NCI-H1417 treated with DMSO at 0.1 percent for 48 hours (cell line): ENCODE results near the gene NCOA1.
"Not testable (repeated sequence)": the region's sequence is repeated elsewhere in the genome, so short reads cannot be mapped to it uniquely, and the experiment has no call there.

ENCODE experiments used
- DNase-seq: peaks from one replicate; lab custom pipeline; 2025; lab: John Stamatoyannopoulos, UW

Gene NCOA1

DNA sequence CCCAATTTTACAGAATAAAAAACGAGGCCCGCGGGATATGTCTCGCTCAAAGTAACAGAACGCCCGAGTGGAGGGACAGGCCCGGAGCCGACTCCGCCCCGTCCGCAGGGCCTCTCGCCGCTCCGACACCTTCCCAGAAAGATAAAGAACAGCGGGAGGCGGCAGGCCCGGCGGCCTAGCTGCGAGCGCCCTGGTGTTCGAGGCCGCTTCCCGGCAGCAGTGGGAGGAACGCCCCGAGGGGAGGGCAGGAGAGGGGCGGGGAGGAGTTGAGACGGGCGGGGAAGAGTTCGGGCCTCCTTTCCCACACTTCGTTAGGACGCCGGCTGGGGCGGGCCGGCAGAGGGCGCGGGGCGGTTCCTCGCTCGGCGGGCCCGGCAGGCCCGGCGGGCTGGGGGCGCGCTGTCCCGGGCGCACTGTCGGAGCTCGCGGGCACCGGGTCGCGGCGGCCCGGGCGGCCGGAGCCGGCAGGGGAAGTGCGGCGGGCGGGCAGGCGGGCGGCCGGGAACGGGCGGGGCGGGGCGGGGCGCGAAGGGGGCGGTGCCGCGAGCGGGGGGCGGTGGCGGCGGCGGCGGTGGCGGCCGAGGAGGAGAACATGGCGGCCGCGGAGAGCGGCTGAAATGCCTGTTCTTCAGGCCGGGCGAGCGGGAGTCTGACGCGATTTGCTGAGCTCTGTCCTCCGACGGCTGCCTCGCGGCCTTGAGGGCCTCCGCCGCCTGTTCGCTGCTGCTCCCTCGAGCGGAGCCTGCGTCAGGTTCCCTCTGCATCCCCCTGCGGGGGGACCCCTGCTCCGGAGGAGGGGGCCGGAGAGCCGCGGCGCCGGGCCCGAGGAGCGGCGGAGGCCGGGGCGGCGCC, at the start of gene NCOA1:
Gene NCOA1, plus strand, starts transcription at position 565 of the 852 bp plus-strand sequence. CDS start 167,424 bp downstream, outside the sequence.
- DNase-seq = peak; percentile 37

DNA sequence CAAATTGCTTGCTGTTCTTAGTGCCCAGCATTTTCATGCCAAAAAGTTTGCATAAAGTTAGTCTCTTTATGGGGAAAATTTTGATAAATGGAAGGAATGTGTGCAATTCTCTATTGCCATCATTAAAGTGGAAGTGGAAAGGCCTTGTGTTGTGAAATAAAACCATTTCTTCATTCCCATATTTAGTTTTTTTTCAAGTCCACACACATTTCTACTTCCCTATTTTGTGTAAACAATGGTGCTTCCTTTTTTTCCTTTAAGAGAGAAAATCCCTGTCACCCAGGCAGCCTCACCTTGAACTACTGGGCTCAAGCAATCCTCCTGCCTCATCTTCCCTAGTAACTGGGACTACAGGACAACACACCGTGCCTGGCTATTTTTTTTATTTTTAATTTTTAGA, 42.3 kb upstream of the NCOA1 start:
- DNase-seq = no peak

DNA sequence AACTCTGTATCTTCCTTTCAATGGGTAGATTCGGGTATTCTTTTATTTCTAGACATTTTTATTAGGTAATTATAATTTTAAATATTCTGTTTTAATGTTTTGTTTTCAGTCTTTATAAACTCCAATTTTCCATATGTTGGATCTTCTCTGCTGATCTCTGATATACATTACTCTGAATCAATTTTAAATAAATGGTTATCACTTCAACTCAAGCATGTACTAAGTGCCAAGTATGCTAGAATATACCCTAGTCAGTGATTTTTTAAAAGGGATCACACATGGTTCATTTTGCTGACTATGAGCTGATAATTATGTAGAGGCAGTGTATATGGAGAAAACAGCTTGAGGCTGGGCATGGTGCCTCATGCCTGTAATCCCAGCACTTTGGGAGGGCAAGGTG, 41.7 kb upstream of the NCOA1 start:
- DNase-seq = no peak

DNA sequence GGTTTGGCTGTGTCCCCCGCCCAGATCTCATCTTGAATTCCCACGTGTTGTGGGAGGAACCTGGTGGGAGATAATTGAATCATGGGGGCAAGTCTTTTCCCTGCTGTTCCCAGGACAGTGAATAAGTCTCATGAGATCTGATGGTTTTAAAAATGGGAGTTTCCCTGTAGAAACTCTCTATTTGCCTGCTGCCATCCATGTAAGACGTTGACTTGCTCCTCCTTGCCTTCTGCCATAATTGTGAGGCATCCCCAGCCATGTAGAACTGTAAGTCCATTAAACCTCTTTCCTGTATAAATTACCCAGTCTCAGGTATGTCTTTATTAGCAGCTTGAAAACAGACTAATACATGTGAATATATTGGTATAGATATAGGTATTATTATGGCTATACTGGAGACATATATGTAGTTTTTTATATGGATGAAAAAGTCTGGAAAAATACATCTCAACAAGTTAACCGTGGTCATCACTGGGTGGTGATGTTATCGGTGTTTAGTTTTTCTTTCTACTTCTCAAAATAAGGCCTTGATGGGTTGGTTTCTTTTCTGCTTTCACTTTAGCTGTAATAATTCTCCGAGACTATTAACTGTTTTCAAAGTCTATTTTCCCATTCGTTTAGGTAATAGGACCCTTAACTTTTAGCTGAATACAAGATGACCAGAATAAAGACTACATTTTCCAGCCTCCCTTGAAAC, 39.1 kb upstream of the NCOA1 start:
- DNase-seq = no peak

DNA sequence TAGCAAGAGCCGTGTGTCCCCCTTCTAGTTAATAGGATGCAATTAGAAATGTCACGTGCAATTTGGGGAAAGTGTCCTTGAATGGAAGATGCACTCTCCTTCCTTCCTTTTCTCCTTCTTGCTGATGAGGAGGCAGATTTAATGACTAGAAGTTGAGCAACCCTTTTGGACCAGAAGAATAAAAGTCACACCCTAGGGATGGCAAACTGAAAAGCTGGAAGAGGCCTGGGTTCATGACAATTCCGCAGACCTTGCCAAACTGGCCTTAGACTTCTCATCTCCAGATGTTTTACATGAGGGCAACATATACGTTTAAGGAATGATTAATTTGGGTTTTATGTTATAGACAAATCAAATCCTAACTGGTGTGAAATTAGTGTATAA, 38.6 kb upstream of the NCOA1 start:
- DNase-seq = no peak

DNA sequence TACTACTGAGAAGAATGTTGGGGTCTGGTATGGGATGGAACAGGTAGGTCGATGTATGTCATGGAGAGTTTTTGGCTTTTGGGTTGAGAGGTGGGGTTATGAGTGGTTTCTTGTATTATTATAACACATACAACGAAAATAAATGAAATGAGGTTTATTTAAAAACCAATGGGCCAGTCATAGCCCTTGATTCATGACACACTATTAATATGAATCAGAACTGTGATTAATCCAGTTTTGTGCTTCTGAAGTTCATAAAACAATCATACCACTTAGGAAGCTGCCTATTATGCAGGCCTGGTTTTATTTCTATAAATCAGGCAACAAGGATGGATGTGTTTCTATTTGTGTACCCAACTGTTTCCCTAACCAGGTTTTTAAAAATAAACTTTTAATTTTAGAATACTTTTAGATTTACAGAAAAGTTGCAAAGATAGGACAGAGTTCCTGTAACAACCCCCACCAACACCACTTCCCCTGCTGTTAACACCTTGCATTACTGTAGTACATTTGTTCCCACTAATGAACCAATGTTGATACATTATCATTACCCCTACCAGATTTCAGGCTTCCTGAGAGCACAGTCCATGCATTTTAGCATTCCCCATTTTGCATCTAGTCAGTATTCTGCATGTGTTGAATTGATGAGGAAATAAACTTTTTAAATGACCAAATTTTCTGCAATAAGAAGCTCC, 37.5 kb upstream of the NCOA1 start:
- DNase-seq = no peak

DNA sequence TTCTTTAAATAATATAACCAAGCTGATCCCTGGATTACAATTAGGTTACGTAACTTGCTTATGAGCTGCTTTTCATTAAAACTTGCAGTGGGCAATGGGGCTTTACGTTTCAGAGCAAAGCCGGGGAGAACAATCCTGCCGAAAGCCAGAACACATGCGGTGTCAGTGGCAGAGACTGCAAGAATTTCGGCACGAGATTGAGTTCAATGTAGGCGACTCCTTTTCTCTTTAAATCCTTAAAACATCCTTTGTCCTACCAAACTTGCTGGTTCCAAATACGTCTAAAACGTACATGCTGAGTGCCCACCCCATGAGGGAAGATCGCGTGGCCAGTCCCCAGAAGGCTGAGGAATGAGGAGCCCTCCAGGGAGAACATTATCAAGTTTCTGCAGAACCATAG, 36.8 kb upstream of the NCOA1 start:
- DNase-seq = no peak

DNA sequence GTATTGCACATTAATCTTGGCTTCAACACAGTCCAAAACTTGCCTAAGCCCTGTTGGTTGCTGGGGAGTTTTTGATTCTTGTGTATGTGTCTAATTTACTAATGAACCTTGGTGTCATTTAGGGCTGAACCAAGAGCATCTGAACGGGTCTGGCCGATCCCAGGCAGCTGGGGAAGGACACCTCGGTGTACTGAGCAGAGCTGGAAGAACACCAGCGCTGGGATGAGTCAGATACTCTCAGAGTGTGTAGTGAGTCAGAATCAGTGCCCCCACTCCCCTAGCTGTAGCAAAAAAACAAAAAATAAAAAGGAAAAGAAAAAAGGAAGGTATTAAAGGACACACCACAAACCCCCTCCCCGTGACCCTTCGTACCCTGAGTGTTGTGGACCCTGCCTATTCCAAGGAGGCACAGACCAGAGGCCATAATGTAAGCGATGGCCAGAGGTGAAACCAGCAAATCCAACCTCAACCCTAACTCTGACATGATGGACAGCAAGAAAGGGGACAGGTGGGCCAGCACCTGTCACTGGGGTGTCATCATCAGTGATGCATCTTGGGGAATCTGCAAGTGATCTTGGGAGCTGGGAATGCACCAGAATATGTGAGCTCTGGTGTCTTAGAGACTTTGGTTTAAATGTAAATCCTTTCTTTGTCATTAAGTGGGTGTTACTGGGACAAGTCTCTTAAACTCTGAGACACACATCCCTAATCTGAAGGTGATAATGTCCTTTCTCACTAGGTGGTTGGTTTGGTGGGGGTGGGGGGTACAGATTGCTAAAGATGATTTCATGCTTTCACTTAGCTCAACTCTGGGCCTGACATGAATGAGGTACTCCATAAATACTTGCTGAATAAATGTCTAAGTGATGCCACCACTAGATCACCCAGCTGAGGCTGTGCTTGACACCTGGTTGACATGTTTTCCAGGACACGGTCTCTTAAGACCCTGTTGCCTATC, 34.2 kb upstream of the NCOA1 start:
- no peak for DNase-seq

DNA sequence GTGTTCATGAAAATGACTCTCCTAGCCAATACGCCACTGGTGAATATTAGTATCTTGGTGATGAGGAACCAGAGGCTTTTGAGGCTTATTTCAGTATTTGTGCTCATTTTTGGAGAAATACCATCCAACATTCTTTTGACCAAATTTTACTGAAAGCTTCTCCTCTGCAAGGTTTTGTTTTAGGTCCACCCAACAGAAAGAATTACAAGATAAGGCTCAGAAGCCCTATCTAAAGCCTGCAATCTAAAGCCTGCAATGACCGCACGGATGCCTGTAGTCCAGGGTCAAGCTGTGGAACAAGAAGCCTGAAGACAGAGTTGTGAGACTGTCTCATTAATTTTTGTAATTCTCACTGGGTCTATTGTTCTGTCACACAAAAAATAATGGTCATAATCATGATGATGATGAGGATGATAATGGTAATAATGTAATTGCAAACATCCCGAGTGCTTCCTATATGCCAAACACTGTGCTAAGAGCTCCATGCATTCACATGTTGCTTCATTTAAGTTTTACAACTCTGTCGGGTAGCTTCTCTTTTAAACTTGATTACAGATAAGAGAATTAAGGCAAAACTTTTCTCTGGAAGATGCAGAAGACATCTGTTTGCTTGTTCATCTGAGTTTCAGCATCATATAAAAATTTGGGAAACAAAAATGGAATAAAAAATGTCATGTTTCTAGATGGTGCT, 33.2 kb upstream of the NCOA1 start:
- no peak for DNase-seq

DNA sequence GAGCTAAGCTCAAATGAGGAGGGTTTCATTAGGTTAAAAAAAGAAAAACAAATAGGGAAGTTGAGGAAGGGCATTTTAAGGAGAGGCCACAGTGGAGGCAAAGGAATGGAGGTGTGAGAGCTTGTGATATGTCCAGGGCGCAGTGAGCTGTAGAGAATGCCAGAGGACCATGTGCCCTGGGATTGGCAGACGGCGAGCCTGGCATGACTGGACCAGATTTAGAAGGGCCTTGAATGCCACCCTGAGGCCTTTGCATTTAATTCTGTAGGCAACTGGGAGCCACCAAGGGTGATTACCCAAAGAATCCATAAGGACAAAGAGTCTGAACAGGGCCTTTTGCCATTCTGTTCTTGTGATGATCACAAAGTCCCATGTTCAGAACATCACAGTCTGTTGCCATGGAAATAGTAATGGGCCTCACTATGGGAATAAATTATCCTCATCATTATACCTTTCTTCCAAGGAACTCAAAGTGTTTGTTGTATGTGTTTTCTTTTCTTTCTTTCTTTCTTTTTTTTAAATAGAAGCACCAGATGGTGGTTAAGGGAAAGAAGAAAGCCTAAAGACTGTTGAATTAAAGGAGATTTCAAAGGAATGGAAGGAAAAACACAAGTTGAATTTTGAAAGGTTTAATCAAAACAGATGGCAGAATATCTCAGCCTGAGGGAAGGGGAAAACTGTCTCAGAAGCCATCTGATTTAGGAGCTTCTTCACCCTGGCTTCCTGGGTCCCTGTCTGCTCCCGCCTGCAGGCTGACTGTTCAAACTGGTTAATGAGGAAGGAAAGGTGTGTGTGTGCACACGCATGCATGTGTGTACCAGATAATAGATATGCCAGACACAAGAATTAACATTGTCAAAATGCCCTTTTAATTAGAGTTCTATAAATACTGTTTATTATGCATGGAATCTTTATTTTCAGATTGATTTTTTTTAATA, 31.6 kb upstream of the NCOA1 start:
- no peak for DNase-seq

DNA sequence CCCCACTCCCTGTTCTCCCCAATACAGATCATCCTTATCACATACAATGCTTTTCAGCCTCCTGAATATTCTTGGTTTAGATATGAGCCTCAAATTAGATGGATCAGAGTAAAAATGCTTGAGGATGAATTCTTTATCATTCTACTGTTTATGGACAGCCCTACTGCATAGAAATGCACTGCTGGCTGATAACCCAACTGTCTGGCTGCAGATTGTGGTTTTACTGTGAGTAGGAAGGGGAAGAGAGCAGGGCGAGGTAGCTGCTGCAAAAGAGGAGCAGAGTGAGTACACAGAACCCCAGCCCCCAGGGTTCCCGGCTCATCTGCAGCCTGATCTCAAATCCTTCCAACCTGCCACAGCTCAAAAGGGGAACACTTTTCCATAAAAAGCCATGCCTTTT, 29.4 kb upstream of the NCOA1 start:
- no peak for DNase-seq

DNA sequence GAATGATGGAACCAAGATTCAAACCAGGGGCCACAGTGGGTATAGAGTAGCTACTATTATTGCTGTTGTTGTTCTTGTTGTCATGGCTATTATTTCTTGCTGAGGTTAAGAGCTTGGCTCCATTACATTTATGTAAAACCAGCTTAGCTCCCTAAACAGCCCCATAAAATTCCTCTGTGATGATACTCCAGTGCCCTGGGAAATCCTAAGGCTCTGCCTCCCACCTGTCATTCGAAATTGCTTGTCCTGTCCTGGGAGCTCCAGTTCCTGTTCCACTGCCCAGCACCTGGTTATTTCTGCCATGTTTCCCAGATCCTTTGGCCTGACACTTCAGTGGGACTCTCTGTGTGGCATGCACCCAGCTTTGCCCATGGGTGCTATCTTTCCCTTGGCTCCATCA, 27.8 kb upstream of the NCOA1 start:
- DNase-seq = no peak

DNA sequence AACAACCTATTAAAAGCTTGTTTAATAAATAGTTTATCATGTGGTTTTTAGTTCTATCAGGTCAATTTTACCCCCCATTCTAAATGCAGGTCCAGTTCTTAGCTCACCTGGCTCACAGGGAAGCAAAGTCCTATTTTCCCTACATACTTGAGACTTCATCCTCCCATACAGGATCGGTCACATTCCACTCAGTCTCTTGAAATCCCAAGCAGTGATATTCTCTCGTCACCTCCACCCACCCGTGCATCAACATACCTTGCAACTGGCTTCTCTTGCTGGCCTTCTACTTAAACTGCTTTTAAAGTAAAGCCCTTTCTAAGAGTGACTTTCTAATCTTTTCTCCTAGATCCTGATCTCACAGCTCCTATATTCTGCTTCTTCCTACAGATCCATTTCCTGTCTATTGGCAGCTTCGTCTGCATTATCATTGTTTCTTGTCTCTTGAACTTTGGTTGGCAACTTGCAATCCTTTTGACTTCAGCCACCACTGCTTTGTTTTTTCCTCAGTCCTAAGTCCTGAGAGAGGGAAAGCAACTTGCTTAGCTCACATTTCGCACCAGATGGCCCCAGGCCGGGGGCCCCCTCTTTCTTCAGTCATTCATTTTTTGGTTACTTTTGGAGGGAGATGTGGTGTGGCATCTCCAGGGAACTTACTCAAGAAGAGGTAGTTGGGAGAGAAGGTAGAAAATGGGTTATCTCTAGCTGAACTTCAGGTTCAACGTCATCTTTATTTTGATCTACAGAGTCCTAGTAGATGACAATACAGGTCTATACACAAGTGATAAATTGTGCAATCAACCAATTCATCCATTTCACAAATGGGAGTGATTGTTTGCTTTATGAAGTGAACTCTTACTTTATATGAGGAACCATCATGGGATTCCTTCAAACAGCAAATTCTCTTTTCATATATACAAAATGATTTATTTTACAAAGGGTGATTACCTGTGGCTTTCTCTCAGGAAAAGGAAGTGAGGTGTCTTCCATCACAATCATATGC, 23.9 kb upstream of the NCOA1 start:
- DNase-seq = no peak

DNA sequence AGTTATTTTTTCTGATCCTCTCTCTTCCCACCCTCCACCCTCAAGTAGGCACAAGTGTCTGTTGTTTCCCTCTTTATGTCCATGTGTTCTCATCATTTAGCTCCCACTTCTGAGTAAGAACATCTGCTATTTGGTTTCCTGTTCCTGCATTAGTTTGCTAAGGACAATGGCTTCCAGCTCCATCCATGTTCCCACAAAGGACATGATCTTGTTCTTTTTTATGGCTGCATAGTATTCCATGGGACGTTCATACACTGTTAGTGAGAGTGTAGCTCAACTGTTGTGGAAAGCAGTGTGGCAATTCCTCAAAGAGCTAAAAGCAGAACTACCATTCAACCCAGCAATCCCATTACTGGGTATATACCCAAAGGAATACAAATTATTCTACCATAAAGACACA, 22.6 kb upstream of the NCOA1 start:
- DNase-seq = not testable (repeated sequence)

DNA sequence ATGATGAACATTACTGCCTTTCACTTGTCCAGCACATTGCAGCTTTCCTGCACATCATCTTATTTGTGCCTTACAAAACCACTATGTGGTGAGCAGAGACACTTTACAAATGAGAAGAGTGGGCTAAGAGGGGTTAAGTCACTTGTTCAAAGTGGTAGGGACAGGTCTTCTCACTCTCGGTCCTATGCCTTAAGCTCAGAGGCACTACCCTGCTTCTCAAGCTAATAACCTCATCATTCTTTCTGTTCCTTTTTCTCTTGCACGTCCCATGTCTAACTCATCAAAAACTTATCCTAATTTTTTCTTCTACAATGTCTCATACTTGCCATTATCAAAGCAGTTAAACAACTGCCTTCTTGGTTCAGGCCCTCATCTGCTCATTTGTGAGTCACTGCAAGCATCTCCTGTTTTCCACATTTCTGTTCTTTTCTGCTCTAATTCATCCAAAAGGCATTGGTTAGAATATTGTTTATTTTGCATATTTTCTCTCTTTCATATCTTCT, 21.9 kb upstream of the NCOA1 start:
- DNase-seq = no peak

DNA sequence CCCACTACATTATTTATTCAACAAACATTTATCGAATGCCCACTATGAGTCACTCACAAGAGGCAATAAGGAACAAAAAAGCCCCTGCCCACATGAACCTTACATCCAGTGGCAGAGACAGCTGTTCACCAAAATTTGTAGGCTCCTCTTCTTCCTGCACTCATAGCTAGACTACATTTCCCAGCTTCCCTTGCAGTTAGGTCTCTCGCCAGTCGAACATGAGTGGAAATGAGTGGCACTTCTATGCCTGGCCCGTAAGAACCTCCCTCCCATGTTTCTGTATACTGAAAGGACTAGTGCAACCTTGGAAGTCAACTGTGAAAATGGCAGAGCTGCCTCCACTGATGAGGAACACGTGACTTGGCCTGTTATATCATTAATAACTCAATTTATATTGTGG, 19.4 kb upstream of the NCOA1 start:
- DNase-seq = no peak

DNA sequence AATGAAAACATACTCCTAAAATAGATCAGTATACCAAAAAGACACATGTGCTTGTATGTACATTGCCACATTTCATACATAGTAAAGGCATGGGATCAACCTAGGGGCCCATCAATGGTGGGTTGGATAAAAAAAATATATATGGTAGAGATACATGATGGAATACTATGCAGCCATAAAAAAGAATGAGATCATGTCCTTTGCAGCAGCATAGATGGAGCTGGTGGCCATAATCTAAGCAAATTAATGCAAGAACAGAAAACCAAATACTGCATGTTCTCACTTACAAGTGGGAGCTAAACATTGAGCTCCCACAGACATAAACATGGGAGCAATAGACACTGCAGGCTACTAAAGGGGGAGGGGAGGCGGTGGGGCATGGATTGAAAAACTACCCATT, 18.6 kb upstream of the NCOA1 start:
- no peak for DNase-seq

DNA sequence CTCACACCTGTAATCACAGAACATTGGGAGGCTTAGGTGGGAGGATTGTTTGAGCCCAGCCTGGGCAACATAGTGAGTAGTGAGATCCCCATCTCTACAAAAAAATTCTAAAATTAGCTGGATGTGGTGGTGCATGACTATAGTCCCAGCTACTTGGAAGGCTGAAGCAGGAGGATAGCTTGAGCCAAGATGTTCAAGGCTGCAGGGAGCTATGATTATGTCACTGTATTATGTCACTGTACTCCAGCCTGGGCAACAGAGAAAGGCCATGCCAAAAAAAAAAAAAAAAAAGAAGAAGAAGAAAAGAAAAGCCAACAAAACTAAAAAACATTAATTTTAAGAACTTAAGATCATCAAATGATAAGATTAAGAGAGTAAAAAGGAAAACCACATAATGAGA, 17.4 kb upstream of the NCOA1 start:
- no peak for DNase-seq

DNA sequence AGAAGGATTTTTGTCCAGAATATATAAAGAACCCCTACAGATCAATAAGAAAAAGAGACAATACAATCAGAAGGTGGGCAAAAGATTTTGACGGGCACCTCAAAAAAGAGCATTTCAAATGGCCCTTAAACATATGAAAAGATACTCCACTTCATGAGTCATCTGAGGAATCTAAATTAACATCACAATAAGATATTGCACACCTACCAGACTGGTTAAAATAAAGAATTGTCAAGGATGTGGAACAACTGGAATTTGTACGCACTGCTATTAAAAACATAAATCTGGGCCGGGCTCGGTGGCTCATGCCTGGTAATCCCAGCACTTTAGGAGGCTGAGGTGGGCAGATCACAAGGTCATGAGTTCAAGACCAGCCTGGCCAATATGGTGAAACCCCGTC, 17.0 kb upstream of the NCOA1 start:
- no peak for DNase-seq
